Stomach smooth muscle (tissue), 2 donors: ENCODE data around the gene DKK3.

Experiments used
- H3K27ac ChIP-seq: one replicate; pipeline ENCODE4 v1.7.0; 2013; ENCODE audit warnings: mild to moderate bottlenecking, low read length, inconsistent platforms
- H3K27me3 ChIP-seq, 2 donors: one replicate each; pipeline ENCODE4 v1.7.0; 2013; ENCODE audit warnings: low read length in 2 of 2; ENCODE audit not compliant: insufficient read depth in 2 of 2, control insufficient read depth in 1 of 2
- H3K36me3 ChIP-seq, 2 donors: one replicate each; pipeline ENCODE4 v1.7.0; 2013; ENCODE audit warnings: low read length in 2 of 2; ENCODE audit not compliant: control insufficient read depth in 2 of 2, insufficient read depth in 2 of 2
- H3K4me1 ChIP-seq: one replicate; pipeline ENCODE4 v1.7.0; 2013; ENCODE audit warnings: low read length; ENCODE audit not compliant: control insufficient read depth, insufficient read depth
- H3K4me3 ChIP-seq, 2 donors: one replicate each; pipeline ENCODE4 v1.7.0; 2013; ENCODE audit warnings: low read length in 2 of 2
- H3K9ac ChIP-seq, 2 donors: one replicate each; pipeline ENCODE4 v1.7.0; 2013; ENCODE audit warnings: low read length in 2 of 2, mild to moderate bottlenecking in 1 of 2
- H3K9me3 ChIP-seq, 2 donors: one replicate each; pipeline ENCODE4 v1.7.0; 2013; ENCODE audit warnings: low read length in 2 of 2; ENCODE audit not compliant: control insufficient read depth in 2 of 2
- donor health status: healthy.
- donor health status: Pancreatic carcinoma.

Gene DKK3

GRCh38 chr11:12003336-12003735, 5.1 kb downstream of the DKK3 start:
- Histone ChIP-seq H3K27ac (no peak overlapping the region), H3K9me3 (no peaks in the 10 kb centered on the region), H3K4me3 (no peak overlapping the region), H3K4me1 (peaks cover 27% of the 10 kb centered on the region), H3K27me3 (no peaks in the 10 kb centered on the region), H3K36me3 (peaks cover 14 to 20% of the 10 kb centered on the region in 2 donors), H3K9ac (no peak overlapping the region)

GRCh38 chr11:12001186-12001585, 7.2 kb downstream of the DKK3 start:
- Histone ChIP-seq H3K9me3 (no peaks in the 10 kb centered on the region), H3K27me3 (no peaks in the 10 kb centered on the region), H3K4me3 (no peak overlapping the region), H3K4me1 (peaks cover 7% of the 10 kb centered on the region), H3K36me3 (peaks cover 27 to 35% of the 10 kb centered on the region in 2 donors), H3K9ac (no peak overlapping the region), H3K27ac (no peak overlapping the region)

- Histone ChIP-seq H3K9ac (no peak overlapping the region), H3K4me3 (no peak overlapping the region), H3K27me3 (no peaks in the 10 kb centered on the region), H3K36me3 (peaks cover 35 to 37% of the 10 kb centered on the region in 2 donors), H3K4me1 (peaks cover 10% of the 10 kb centered on the region), H3K9me3 (no peaks in the 10 kb centered on the region), H3K27ac (no peak overlapping the region)
Measured at GRCh38 chr11:11998091-11998781, 10.2 kb downstream of the DKK3 start.

DNA sequence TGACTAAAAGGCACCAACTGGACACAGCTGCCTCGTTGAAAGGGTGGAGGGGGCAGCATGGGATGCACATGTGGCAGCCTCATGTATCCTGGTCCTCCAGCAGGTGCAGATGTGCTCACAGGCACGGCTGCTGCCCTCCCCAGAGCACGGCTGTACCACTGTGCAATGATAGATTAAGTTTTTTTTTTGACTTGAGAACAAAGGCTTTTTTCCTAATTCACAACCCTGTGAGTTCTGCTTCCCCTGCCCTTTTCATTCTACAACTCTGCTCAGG, 11.4 kb downstream of the DKK3 start:
- Histone ChIP-seq H3K9ac (no peak overlapping the region), H3K9me3 (no peaks in the 10 kb centered on the region), H3K27ac (peak overlapping the region; percentile 2), H3K4me1 (peaks cover 15% of the 10 kb centered on the region), H3K4me3 (no peak overlapping the region), H3K27me3 (no peaks in the 10 kb centered on the region), H3K36me3 (peaks cover 28 to 32% of the 10 kb centered on the region in 2 donors)

DNA sequence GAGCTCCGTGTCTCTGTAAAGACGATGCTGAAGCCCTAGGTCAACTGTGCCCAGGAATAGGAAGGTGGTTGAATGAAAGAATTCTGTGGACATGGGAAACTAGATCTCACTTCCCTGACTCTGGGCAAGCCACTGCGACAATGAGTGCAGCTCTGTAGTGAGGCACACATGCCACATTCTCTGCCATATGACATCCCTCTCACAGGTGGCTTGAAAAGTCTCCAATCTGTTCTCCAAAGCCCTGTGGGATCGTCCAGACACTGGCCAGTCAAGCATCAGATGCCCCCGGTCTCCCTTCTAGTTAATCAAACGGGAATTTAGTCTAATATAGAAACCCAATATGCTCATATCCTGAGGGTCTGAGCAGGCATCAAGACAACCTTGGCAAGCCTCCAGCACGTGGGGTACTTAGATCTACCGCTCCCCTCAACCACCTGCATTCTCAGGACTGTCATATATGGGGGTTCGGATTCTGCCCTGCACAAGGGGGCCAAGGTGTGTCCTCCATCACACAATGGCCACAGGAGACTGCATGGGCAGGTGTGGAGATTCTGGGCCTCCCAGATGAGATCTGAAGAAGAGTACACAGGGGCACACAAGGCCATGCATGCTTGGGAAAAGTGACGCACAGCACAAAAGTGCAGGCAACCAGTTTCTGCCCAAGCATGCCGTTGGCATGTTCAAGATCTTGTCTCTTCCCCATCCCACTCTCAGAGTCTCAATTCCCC, 11.9 kb downstream of the DKK3 start:
- Histone ChIP-seq H3K27ac (peak overlapping the region; percentile 2), H3K9ac (no peak overlapping the region), H3K9me3 (no peaks in the 10 kb centered on the region), H3K27me3 (no peaks in the 10 kb centered on the region), H3K4me3 (no peak overlapping the region), H3K36me3 (peaks cover 23 to 31% of the 10 kb centered on the region in 2 donors), H3K4me1 (peaks cover 20% of the 10 kb centered on the region)

DNA sequence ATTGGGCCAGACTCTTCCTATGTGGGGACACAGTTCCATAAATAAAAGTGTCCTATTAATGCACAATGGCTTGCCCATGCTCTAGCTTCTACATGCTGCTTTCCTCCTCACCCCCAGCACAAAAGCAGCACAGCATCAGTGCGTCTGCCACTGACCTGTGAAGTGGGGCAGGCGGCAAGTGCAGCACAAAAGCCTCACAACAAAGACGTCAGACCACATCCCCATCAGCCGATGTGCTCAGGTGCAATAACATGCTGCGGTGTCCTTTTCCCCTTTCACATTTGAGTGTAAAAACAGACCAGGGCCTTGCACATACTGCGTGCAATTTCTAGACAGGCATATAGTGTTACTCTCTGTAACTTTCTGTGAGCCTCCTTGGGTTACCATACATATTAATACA, 12.8 kb downstream of the DKK3 start:
- H3K27ac ChIP-seq: no peak overlapping the region
- H3K27me3 ChIP-seq: no peaks in the 10 kb centered on the region
- peaks cover 27% of the 10 kb centered on the region for H3K4me1 ChIP-seq
- H3K4me3 ChIP-seq: no peak overlapping the region
- H3K36me3 ChIP-seq: peaks cover 18 to 27% of the 10 kb centered on the region in 2 donors
- no peaks in the 10 kb centered on the region for H3K9me3 ChIP-seq
- H3K9ac ChIP-seq: no peak overlapping the region

GRCh38 chr11:11993839-11994238, 14.6 kb downstream of the DKK3 start:
- peak overlapping the region; percentile 67 for H3K27ac ChIP-seq
- peaks cover 18 to 27% of the 10 kb centered on the region in 2 donors for H3K36me3 ChIP-seq
- no peaks in the 10 kb centered on the region for H3K9me3 ChIP-seq
- peak overlapping the region; percentile 46 to 47 for H3K9ac ChIP-seq
- no peaks in the 10 kb centered on the region for H3K27me3 ChIP-seq
- peak overlapping the region in 1 of 2 donors; percentile 22 for H3K4me3 ChIP-seq
- H3K4me1 ChIP-seq: peaks cover 40% of the 10 kb centered on the region

GRCh38 chr11:11992257-11993212, 15.9 kb downstream of the DKK3 start:
- Histone ChIP-seq H3K9ac (no peak overlapping the region), H3K27me3 (no peaks in the 10 kb centered on the region), H3K27ac (no peak overlapping the region), H3K9me3 (no peaks in the 10 kb centered on the region), H3K36me3 (peaks cover 9 to 17% of the 10 kb centered on the region in 2 donors), H3K4me1 (peaks cover 53% of the 10 kb centered on the region), H3K4me3 (no peak overlapping the region)

DNA sequence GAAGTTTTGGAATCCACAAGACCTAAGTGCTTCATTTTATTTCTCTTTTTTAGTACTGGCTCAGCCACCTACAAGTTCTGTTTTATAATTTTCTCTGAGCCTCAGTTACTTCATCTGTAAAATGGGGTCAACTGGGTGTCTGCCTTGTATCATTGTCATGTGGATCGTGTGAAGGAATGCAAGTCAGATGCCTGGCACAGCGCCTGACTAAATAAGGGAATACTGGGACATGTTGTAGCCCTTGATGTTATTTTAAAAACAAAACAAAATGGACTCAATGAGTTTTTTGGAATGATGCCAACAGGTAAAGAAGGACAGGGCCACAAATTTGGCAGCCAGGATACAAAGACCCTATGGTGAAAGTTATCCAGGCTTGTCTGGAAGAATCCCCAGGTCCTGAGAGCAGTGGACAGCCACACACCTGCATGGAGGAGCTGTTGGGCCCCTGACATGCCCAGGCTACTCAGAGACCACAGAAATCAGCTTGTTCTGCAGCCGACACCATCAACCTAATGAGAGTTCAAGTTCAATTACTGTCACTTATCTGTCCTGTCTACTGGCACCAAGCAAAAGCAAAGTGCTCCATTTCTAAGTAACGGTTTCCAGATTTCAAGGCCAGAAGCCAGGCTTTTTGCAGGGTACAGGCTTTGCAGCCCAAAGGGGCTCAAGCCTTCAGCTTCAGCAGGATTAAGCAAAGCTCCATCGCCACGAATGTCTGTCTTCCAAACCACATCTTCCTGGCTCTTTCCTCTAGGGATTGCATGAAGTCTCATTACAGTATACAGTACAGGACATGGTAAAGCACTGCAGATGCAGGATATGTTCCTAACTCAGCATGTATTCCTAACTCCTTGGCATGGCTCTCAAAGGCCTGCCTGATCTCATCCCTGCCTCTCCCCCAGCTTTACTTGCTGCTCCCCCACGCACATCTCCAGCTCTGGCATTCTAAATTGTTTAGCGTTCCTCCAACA, 18.4 kb downstream of the DKK3 start:
- H3K36me3 ChIP-seq: peaks cover 0 to 4% of the 10 kb centered on the region in 2 donors
- peak overlapping the region; percentile 58 for H3K27ac ChIP-seq
- H3K27me3 ChIP-seq: no peaks in the 10 kb centered on the region
- H3K4me3 ChIP-seq: peak overlapping the region in 1 of 2 donors; percentile 15
- H3K9ac ChIP-seq: no peak overlapping the region
- no peaks in the 10 kb centered on the region for H3K9me3 ChIP-seq
- peaks cover 59% of the 10 kb centered on the region for H3K4me1 ChIP-seq
